ENCODE data around the gene IDH3B. TPM values are rescaled to one million over a fixed set of nuclear protein-coding genes. Genes with fewer than 3 reads are reported as not detected.

The IDH3B gene
- total RNA-seq, result 247 TPM
- long read RNA-seq, transcript IDH3B-202 (12 exons, 1,230 nt), result major isoform, 224 of 315 reads
- long read RNA-seq, transcript IDH3B-201 (12 exons, 1,545 nt), result minor isoform, 28 of 315 reads
- long read RNA-seq, transcript IDH3B-212 (12 exons, 1,400 nt), result minor isoform, 9 of 315 reads
- long read RNA-seq, partial matches to known transcripts, result 24 of 315 reads
- long read RNA-seq, other reads (novel, unspliced or antisense), result 25 of 315 reads

DNA sequence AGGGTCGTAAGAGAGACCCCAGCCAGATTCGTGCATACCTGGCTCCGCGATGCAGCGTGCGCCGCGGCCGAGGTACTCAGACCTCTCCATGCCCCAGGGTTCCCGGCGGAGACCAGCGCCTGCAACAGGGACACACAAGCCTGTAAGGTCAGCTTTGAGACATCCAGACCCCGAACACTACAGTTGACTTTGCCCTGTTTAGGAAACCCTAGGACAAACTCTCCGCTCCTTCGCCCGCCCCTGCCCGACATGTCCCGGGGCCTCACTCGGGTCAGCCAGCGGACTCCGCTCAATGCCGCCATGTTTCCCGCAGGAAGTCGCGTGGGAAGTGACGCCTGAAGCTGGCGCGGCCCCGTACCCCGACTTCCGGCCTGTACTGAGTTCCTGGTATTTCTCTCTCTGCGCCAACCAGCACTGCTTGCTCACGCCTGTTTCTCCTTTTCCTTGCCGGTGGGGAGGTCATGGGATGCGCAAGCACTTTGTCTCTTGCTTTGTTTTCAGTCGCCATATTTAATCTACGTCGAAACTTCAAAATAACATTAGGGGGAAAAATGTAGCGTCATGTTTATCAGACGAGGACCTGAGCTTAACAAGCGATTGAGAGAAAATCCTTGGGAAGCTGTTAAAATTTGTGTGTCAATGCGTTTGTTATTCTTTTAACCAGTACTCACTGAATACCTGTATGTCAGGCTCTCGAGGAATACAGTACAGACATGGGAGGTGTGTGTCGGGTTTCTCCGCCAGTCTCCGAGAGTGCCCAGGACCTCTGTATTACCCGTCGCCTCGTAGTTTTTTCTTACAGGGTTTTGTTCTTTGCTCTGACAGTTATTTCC, at the start of gene IDH3B:
Gene IDH3B (minus strand): TSS at position 330 of the 833 bp plus-strand sequence. CDS start 28 bp downstream, at position 302.
- ATAC-seq (peak; percentile 99), DNase-seq (peak; percentile 94)
- intact Hi-C loops (cut with micrococcal nuclease), result no loop called here

DNA sequence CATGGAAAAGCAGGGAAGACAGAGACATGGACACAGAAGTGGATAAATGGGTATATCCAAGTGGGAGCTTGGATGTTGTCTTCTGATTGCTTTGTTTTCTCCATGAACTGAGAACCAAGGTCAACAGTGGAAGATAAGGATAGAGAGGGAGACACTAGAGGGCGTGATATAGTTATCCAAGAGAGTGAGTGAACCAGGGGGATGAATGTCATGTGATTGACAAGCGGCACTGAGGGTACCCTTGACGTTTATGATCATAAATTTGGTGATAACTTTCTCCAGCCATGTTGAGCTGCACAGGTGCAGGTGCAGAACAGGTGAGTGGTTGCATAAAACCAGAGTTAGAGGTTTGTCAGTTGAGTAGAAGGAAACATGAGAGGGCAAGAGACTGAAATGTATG, 49.3 kb upstream of the IDH3B start:
- intact Hi-C loops (cut with micrococcal nuclease), result no loop called here
- DNase-seq (no peak), ATAC-seq (no peak)

DNA sequence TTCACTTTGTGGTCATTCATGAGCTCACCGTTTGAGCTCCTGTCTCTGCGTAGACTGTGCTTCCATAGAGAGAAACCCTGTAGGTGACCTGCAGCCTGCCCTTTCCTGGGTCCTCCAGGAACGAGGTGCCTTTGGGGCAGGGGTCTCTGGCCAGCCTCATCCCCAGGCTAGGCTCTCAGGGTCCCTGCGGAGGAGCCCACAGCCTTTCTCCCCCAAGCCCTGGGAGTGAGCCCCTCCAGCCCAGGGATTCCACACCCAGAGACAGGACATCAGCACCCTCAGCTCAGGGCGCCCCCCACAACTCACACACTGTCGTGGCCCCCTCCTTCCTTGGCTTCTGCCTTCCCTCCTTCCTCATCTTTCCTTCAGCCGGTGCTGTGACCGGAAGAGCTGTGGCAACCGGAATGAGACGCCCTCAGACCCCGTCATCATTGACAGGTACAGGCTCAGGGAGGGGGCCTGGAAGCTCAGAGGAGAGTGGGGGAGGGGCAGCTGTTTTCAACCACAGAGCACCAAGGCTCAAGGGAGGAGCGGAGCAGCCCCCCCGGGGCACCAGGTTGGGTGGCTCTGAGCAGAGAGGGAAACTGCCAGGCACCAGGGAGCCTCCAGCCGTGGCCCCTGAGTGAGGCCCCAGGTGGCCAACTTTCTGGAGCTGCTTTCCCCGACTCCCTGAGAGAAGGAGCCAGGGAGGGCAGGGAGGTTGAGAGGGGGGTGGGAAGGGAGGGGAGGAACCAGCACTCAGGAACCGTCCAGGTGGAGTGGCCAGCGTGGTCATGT, 45.4 kb upstream of the IDH3B start:
- intact Hi-C loops (cut with micrococcal nuclease), result no loop called here
- ATAC-seq (no peak), DNase-seq (no peak)

DNA sequence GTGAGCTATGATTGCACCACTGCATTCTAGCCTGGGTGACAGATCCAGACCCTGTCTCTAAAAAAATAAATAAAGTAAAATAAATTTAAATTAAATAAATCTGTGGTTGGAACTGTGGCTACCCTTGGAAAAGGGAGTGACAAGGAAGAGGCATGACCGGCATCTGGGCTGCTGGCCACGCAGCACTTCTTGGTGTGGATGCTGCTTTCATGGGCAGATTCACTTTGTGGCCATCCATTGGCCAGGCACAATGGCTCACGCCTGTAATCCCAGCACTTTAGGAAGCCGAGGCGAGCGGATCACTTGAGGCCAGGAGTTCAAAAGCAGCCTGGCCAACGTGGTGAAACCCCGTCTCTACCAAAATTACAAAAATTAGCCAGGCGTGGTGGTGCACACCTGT, 44.6 kb upstream of the IDH3B start:
- DNase-seq (no peak), ATAC-seq (no peak)
- intact Hi-C loops (cut with micrococcal nuclease), result no loop called here

DNA sequence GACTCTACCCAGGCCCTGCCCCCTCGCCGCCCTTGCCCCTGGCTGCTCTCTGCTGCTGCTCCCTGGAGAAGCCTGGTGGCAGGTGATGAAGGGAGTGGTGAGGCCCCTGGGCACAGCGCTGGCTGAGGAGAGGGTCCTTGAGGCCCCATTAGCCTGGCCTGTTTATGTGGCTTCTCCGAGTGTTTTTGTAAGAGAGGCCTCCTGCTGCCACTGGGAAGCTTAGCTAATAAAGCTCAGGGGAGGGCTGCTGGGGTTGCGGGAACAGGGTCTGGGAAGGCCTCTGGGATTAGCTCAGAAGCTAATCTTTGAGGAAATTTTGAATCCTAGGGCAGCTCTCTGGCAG, 44.0 kb upstream of the IDH3B start:
- intact Hi-C loops (cut with micrococcal nuclease), result no loop called here
- no peak for DNase-seq

DNA sequence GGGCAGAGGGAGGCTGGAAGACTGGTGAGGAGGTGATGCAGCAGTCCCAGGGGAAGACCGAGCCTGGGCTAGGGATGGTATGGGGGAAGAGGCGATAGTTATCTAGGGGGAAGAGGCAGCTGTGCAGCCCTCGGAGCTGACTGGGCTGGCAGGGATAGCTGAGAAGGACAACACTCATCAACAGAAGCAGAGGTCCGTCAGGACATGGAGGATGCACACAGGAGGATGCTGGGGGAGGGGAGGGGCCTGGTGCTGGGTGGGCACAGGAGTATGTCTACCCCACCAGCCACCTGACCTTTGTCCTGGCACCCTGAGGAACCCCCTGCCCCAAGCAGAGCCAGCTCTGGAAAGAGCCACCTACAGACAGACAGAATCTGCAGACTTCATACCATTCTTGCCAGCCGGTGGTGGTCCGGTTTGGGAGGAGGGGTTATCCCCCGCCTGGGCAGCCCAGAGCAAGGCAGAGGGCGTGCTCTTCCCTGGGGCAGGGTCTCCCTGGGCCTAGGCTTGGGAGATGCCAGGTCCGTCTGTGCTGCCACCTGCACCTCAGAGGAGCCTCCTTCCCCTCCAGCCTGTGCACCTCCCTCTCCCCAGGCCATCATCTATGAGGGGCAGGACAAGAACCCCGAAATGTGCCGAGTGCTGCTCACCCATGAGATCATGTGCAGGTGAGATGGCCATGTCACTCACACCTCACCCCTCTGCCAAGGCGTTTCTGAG, 43.5 kb upstream of the IDH3B start:
- ATAC-seq, result no peak
- DNase-seq, result no peak
- intact Hi-C loops (cut with micrococcal nuclease), result no loop called here

More for the DNA sequence above, 44.0 kb upstream of the IDH3B start:
- no peak for ATAC-seq

DNA sequence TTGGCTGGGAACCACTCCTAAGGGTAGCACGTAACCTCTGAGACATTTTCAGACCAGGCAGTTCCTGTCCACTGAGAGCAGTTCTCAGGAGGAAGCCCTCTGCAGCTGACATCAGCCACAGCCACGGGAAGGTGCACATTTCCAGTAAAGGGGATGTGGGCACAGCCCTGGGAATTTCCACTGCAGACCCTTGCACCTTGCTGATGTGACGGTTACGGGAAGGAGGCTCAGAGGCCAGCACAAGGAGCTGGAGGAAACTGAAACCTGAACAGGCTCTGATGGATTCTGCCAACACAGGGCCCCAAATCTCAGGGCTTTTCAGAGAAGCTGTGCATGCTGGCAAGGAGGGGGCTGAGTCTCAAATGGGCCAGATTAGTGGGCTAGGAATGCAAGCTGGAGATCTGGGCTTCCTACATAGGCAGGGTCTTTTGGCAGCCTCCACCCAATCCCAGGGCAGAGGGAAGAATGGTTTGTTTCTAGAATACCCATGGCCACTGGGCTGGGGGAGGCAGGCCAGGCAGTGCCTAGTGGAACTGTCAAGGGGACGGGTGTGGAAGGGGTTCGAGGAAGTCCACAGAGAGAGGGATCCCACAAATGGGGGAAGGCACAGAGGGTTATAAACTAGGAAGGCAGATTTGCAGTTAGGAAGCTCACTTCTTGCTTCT, 42.8 kb upstream of the IDH3B start:
- intact Hi-C loops (cut with micrococcal nuclease), result no loop called here
- no peak for DNase-seq
- no peak for ATAC-seq

DNA sequence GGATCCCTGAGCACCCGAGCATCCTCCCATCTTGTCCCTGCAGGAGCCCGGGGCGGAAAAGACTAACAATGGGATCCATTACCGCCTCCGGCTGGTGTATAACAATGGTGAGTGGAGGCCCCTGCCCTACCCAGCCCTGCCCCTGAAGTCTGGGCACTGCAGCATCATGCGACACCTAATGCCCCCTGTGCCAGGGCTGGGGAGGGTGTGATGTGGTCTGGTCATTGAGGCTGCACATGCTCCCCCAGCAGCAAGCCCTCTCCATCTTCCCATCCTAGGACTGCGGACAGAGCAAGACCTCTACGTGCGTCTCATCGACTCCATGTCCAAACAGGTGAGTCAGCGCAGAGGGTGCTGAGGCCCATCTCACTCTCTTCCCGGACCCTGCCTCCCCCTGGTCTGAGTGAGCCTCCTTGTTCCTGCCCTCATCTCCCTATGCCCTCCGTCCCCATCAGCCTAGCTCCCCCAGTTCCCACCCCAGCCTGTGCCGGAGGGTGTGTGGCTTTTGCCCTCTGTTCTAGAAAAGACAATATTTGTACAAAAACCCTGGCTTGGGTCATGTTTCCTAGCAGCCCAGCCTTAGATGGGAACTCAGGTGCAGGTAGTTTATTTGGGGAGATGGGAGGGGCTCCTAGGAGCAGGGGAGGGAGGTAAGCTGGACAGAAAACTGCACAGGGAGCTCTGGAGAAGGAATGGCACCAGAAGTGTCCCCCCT, 42.1 kb upstream of the IDH3B start:
- ATAC-seq, result no peak
- intact Hi-C loops (cut with micrococcal nuclease), result no loop called here
- DNase-seq, result no peak

DNA sequence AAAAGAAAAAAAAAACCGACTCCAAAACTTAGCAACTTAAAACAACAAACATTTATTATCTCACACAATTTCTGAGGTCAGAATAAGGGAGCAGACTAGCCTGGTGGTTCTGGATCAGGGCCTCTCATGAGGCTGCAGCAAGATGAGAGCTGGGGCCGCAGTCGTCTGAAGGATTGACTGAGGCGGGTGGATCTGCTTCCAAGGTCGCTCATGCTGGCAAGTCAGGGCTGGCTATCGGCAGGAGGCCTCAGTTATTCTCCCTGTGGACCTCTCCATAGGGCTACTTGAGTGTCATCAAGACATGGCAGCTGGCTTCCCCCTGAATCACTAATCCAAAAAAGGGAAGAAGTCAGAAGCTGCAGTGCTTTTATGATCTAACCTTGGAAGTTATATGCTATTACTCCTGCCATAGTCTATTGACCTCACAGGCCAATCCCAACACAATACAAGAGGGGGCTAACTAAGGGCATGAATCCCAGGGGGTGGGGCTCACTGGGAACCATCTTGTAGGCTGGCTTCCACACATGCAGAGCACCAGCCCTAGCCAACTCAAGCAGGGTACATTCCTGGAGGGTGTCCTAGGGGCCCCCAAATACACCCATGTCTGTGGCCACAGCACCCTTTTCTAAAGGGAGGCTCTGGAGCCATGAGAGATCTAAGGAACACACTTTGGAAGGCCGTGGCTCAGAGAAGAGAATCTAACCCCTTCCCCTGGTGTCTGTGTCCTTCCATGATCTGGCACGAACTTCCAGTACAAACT, 39.9 kb upstream of the IDH3B start:
- ATAC-seq, result no peak
- DNase-seq, result no peak

DNA sequence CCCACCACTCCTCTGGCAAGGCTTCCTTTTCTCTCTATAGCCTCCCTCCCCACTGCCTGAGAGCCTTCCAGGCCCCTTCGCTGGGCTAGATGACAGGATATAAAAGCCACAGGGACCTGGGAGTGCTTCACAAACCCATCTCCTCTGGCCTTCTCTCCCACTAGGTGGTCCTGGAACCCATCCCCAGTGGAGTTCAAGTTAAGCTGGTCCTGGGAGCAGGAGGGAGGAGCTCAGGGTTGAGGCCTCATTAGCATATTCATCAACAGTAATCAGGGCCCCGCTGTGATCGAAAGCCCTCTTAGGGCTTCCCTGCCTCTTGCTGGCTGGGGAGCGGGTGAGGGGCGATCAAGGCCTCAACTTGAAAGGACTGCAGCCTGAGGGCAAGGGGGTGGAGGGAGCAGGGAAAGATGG, 37.7 kb upstream of the IDH3B start:
- DNase-seq, result no peak
- ATAC-seq, result no peak
- intact Hi-C loops (cut with micrococcal nuclease), result no loop called here

More for the DNA sequence above, 39.9 kb upstream of the IDH3B start:
- intact Hi-C loops (cut with micrococcal nuclease), result no loop called here

DNA sequence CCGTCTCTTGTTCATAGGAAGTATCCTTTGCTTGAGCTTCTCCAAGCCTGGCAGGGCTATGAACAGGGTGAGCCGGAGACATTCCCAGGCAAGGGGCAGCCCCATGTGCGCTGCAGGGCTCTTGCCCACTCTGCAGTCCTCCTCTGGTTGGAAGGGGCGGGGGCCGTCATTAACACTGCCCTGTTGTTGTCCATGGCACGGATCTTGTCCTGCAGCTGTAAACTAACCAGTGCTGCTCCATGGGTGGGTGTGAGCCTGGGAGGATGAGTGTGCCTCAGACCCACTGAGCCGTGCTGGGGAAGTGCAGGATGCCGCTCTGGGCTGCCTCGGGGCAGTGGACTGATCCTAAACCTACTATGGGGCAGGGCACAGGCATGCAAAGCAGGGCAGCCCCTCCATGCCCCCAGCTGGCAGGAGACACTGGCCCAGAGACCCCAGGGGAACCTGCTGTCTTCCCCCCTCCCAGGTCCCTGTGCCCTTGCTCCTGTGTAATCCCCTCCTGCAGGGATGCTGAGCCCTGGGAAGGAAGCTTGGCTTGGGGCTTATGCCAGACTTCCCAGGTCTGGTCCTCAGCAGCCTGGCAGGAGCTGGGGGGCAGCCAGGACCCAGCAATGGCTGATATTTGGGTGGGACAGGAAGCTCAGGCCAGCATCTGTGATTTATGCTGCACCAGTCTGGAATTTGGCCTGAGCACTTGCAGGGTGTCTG, 37.1 kb upstream of the IDH3B start:
- DNase-seq (no peak), ATAC-seq (no peak)
- intact Hi-C loops (cut with micrococcal nuclease), result no loop called here

DNA sequence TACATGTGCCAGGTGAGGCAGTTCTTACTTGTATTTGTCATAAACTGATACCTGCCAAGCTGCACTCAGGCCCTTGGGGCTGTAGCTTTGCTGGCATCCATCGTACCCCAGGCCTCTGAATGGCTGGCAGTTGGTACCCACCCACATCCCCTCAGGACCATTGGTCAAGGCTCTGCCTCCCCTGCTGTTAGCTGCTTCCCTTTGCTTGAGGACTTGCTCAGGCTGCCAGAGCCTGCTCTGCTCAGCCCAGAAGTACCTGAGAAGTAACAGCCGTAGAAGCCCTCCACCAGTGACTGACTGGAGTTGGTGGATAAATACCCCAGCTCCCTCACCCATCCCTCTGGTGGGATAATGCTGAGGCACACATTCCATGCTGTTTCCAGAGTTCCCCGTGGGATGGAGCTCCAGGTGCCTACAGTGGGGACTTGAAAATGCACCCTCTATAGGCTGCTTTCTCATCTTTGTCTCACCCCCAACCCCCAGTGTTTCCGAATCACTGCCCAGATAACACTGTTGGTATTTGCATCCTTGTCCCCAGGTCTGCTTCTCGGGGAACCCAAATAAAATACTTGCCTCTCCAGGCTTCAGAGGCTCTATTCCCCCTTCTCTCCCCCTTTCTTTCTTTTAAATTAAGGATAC, 35.9 kb upstream of the IDH3B start:
- no peak for DNase-seq
- intact Hi-C loops (cut with micrococcal nuclease), result no loop called here
- no peak for ATAC-seq

DNA sequence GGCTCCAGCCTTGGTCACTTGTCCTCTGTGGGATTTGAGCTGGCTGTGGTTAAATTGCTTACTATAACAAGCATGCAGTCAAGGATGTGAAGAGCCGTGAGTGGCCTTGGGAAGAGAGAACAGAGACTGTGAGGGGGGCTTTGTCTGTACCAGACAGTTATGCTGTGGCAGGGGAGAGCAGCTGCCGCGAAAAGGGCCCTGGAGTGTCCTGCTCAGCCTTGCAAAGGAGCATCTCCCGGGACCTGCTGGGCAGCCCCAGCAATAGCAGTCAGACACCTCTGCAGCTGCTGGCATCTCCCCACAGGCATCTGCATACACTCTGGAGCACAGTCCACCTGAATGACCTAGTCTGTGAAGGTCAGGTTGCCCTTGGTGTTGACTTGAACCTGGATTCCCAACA, 34.9 kb upstream of the IDH3B start:
- intact Hi-C loops (cut with micrococcal nuclease), result no loop called here
- ATAC-seq (no peak), DNase-seq (no peak)

DNA sequence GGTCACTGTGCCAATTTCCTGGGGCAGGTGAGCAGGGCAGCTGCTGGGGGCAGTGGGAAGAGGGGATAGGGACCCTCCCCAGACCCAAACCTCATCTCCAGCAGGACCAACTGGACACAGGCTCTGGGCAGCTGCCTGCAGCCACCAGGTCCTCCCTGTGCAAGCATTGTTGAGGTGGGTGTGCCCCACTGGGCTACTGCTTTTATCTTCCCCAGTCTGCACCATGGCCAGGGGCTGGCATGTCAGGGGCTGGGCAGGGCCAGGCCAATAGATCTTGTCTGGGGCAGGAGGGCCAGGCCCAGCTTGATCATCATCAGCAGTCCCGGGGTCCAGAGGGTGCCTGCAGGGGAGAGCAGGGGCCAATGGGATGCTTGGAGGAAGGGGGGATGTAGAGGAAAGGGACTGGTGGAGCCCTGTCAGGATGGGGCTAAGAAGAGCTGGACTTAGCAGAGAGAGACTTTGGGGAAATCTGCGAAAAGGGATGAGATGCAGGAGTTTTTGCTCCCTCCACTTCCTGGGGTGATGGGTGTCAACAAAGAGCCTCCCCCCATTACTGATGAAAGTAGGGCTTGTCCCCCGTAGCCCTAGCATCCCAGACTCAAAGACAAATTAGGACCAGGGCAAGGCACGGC, 34.3 kb upstream of the IDH3B start:
- intact Hi-C loops (cut with micrococcal nuclease), result no loop called here
- no peak for ATAC-seq
- DNase-seq, result no peak

DNA sequence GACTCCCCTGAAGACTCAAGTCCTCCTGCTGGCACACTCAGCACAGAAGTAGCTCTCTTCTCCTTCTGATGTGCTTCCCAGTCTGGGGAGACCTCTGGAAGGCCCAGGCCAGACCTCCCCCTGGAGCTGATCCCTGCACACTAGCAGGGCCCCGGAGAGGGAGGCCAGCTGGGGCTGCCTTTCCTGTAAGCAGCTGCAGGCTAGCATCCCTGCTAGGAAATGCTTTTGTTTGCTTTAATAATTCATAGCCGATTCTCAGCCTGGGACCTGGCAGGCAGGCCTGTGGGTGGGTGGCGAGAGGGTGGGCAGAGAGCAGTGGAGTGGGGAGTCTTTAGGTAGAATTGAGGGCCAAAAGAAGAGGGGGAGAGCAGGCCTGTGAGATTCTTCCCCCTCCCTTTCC, 33.8 kb upstream of the IDH3B start:
- no peak for ATAC-seq
- intact Hi-C loops (cut with micrococcal nuclease), result no loop called here
- DNase-seq, result no peak

DNA sequence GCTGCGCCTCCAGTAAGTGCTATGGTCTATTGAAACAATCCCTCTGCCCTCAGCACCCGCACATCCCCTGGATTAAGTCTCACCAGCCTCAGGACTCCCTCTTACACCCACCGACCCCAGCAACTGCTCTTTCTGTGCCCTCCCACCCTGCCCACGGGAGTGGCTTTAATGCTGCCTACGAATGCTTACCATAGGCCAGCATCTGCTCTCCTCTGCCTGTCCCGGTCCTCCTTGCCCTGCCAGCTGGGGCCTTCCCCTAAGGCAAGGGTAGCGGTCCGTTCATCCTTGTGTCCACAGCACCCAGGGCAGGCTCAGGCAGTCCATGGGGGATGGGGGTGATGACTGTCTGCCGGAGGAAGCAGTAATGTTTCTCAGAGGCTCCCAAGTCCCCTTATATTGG, 32.6 kb upstream of the IDH3B start:
- intact Hi-C loops (cut with micrococcal nuclease), result no loop called here
- no peak for DNase-seq
- no peak for ATAC-seq
